Astrocyte of the spinal cord (primary cell): Measurements from ENCODE around the gene BNC1.

Experiments used
- DNase-seq: peaks from one replicate; pipeline ENCODE4 v3.0.0; 2011; ENCODE audit warnings: low read depth, low spot score
- H3K4me3 ChIP-seq: 2 replicates; pipeline ENCODE4 v1.5.1; 2011; ENCODE audit warnings: low read depth, mild to moderate bottlenecking, low read length, moderate library complexity
- in situ Hi-C: cut with HindIII; loops from 2 replicates; pipeline ENCODE4 v1.10.0; 2017; ENCODE audit warnings: low sequenced_read_pairs
- TF ChIP-seq, protein P1 (sequence below): IDR thresholded peaks from 2 replicates; pipeline ENCODE4 v1.5.1; 2012; ENCODE audit warnings: low read depth, mild to moderate bottlenecking, low read length, inconsistent platforms

The BNC1 gene, protein sequence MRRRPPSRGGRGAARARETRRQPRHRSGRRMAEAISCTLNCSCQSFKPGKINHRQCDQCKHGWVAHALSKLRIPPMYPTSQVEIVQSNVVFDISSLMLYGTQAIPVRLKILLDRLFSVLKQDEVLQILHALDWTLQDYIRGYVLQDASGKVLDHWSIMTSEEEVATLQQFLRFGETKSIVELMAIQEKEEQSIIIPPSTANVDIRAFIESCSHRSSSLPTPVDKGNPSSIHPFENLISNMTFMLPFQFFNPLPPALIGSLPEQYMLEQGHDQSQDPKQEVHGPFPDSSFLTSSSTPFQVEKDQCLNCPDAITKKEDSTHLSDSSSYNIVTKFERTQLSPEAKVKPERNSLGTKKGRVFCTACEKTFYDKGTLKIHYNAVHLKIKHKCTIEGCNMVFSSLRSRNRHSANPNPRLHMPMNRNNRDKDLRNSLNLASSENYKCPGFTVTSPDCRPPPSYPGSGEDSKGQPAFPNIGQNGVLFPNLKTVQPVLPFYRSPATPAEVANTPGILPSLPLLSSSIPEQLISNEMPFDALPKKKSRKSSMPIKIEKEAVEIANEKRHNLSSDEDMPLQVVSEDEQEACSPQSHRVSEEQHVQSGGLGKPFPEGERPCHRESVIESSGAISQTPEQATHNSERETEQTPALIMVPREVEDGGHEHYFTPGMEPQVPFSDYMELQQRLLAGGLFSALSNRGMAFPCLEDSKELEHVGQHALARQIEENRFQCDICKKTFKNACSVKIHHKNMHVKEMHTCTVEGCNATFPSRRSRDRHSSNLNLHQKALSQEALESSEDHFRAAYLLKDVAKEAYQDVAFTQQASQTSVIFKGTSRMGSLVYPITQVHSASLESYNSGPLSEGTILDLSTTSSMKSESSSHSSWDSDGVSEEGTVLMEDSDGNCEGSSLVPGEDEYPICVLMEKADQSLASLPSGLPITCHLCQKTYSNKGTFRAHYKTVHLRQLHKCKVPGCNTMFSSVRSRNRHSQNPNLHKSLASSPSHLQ

DNA sequence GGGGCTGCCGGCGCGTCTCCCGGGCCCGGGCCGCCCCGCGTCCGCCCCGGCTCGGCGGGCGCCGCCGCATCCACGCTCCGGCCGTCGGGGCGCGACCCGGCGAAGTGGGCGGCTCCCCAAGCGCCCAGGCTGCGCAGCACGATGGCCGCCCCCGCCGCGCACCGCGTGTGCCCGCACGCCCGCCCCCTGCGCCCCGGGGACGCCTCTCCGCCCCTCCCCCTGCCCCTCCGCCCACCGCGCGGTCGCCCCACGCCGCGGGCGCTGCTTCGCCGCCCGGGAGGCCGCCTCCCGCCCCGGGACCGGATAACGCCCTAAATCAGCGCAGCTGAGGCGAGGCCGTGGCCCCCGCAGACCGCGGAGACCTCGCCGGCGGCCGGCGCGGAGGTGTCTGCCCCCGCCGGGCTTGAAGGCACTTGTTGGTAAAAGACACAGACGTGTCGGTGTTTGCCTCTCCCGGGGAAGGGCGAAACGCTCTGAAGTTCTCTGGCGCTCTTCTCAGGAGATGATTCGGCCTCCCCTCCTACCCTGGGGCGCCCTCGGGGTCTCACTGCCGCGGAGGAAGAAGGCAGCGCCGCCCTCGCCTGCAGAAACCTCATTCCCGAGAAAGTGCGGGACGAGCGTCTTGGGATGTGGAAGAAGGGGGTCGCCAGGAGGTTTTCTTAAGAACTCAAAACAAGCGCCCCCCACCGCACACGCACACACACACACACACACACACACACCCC is at the start of gene BNC1:
TSS of gene BNC1 (minus strand) at position 106 of the 725 bp plus-strand sequence. CDS start at position 70, 36 bp downstream.
- in situ Hi-C loops = no loop called here
- peak within 1 kb of the TSS; percentile 55 for H3K4me3 ChIP-seq
- TF ChIP-seq, protein P1, sequence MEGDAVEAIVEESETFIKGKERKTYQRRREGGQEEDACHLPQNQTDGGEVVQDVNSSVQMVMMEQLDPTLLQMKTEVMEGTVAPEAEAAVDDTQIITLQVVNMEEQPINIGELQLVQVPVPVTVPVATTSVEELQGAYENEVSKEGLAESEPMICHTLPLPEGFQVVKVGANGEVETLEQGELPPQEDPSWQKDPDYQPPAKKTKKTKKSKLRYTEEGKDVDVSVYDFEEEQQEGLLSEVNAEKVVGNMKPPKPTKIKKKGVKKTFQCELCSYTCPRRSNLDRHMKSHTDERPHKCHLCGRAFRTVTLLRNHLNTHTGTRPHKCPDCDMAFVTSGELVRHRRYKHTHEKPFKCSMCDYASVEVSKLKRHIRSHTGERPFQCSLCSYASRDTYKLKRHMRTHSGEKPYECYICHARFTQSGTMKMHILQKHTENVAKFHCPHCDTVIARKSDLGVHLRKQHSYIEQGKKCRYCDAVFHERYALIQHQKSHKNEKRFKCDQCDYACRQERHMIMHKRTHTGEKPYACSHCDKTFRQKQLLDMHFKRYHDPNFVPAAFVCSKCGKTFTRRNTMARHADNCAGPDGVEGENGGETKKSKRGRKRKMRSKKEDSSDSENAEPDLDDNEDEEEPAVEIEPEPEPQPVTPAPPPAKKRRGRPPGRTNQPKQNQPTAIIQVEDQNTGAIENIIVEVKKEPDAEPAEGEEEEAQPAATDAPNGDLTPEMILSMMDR = no peak
- peak; percentile 45 for DNase-seq

- in situ Hi-C loops = no loop called here
- TF ChIP-seq, protein P1 = no peak
- no peak for DNase-seq
These were observed 42.6 kb upstream of the BNC1 start for GRCh38 chr15:83327041-83327440.

GRCh38 chr15:83324799-83325198 is 40.3 kb upstream of the BNC1 start:
- in situ Hi-C loops = no loop called here
- no peak overlapping the region for H3K4me3 ChIP-seq
- TF ChIP-seq, protein P1 = no peak
- no peak for DNase-seq

More at GRCh38 chr15:83327041-83327440, 42.6 kb upstream of the BNC1 start:
- H3K4me3 ChIP-seq = no peak overlapping the region

DNA sequence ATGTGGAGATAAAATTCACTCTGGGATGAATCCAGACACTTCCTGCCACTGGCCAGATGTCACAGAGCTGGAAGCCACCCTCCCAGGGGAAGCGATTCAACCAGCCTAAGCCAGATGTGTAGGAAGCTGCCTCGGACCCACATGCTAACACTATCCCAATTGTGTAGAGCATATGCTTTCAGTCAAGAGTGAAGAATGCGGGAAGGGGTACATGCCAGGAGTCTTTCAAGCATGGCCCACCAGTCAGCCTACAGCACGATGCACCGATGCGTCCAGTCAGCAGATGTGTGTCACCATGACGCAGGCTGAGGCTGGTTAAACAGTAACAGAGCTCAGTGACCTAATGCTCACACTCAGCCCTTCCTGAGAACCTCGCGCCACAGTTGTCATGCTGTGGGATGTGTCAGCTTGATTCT is 38.8 kb upstream of the BNC1 start:
- peak; percentile 91 for DNase-seq
- no peak overlapping the region for H3K4me3 ChIP-seq
- TF ChIP-seq, protein P1 = no peak
- in situ Hi-C loops = no loop called here

- no peak for DNase-seq
- H3K4me3 ChIP-seq = no peak overlapping the region
- in situ Hi-C loops = no loop called here
- TF ChIP-seq, protein P1 = no peak
These were observed 38.2 kb upstream of the BNC1 start for GRCh38 chr15:83322691-83323090.

- in situ Hi-C loops = no loop called here
- no peak for DNase-seq
- no peak overlapping the region for H3K4me3 ChIP-seq
- TF ChIP-seq, protein P1 = no peak
These were observed 37.6 kb upstream of the BNC1 start for GRCh38 chr15:83322061-83322460.
